ENCODE measurements around the gene MYO10.
"Not testable (repeated sequence)": the region's sequence is repeated elsewhere in the genome, so short reads cannot be mapped to it uniquely, and the experiment has no call there.

The MYO10 gene

DNA sequence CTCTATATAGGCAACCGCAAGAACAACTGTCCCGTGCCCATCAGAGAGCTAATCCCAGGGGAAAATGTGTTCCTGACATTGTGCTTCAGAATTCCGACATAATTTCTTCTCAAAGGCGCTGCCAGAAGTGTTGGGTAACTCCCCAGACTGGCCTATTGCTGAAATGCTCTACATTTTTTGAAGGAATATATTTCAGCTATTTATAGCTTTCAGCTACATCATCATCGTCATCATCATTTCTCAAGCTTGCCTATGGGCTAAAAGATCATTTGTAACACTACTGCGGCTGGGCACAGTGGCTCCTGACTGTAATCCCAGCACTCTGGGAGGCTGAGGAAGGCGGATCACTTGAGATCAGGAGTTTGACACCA lies 49.7 kb downstream of the MYO10 start:
- no peak for DNase-seq

DNA sequence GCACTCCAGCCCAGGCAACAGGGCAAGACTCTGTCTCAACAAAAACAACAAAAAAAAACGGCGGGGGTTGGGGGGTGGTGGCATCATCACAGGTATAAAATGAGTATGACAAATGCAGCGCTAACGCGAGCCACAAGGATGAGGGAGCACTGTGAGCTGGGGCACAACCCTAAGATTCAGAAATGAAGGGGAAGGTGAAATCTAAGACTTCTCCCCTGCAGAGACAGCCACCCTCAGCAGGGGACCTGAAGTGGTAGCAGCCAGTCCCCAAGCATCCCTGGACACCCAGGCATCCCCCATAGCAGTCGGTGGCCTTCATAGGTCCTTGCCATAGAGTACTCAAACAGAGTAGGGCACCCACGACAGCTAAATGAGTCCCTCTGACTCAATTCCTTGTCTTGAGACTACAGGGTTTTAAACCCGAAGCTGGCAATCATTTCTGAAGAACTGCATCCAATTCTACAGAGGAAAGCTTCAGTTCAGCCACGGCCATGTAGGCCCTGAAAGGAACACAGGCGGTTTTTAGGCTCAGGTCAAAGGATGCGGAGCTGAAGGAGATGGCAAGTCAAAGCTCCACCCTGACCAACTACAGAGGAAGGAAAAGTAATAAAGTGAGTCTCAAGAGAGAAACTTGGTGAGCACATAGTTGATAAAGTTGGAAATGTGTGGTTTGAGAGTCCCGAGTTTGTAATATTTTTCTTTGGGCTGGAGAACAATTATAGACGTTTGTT lies 50.3 kb downstream of the MYO10 start:
- DNase-seq, result no peak

DNA sequence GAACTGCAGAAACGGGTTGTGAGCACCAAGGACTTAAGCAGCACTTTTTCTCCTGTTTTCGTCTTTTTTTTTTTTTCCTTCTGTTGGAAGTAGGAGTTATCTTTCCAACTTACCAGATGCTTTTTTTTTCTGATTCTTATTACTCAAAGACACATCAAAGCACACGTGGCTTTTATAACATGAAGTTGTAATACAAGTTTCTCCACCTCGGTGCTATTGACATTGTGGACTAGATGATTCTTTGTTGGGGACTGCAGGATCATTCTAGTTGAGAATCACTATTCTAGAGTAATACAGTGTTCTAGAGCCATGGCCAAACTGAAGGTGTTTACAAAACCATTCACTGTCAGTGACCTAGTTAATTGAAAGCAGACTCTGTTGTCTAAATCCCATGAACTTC lies 51.5 kb downstream of the MYO10 start:
- no peak for DNase-seq

DNA sequence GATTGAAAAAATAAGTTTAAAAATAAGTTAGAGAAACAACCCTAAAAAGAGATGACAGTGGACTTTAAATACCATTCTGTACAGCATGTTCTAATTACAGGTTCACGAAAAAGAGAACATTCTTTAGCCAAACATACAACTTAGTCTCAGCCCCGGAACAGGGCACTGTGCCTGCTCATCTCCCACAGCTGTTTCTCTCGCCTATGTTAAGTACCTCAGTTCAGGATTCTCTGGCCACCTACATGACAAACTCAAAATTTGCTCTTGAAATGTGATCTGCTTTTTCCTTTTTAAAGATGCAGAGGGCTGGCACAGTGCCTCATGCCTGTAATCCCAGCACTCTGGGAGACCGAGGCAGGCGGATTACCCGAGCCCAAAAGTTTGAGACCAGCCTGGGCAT lies 52.3 kb downstream of the MYO10 start:
- no peak for DNase-seq

- DNase-seq, result no peak
Measured at GRCh38 chr5:16883176-16883575, 52.9 kb downstream of the MYO10 start.

GRCh38 chr5:16881251-16881650 lies 54.8 kb downstream of the MYO10 start:
- no peak for DNase-seq

DNA sequence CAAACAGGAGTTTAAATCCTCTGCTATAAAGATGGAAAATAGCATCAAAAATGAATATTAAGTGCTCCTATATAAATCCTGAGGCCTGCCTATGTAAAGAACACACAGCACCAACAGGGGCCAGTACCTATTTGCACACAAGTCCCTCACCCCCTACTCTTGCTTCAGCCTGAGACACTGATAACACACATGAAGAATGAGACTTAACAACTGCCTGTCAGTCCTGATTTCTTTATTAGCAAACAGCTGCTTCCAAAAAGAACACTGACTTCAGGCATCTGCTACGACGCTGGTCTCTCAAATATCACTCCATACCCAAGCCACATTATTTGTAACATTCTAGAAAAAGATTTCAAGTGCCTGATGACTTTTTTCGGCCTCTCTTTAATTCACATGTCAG lies 55.5 kb downstream of the MYO10 start:
- no peak for DNase-seq

DNA sequence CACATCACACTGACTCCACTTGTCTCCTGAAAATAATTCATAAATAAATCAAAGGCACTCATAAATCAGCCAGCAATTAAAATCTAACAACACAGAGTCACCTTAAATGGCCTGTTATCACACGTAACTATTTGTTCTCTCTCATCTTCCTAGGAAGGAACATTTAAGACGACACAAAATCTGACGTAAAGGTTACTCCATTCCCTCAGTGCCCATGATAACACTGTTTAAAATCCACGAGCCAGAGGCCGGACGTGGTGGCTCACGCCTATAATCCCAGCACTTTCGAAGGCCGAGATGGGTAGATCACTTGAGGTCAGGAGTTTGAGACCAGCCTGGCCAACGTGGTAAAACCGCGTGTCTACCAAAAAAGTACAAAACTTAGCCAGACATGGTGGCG lies 56.4 kb downstream of the MYO10 start:
- DNase-seq, result no peak

DNA sequence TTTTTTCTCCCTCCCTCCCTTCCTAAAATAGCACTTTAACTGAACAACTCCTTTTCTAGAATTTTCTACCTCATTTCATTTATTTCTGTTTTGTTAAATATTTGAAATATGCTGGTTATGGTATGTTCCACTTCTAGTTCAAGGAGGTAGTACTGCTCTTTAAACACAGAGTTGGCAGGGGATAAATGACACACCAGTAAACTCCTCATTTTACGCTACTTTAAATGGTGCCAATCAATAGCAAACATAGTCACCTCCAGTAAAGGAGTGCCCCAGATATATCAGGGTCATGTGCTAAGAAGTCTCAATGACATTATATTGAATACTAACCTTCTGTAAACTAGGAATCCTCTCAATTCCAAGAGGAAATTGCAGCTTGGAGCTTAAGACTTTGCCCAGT lies 56.9 kb downstream of the MYO10 start:
- no peak for DNase-seq

GRCh38 chr5:16877267-16877935 lies 58.7 kb downstream of the MYO10 start:
- no peak for DNase-seq

DNA sequence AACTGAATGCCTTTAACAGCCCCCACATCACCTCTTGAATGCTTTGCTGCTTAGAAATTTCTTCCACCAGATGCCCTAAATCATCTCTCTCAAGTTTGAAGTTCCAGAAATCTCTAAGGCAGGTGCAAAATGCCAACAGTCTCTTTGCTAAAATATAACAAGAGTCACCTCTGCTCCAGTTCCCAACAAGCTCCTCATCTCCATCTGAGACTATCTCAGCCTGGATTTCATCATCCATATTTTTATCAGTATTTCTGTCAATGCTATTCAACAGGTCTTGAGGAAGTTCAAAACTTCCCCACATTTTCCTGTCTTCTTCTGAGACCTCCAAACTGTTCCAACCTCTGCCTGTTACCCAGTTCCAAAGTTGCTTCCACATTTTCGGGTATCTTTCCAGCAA lies 61.7 kb downstream of the MYO10 start:
- DNase-seq, result not testable (repeated sequence)

DNA sequence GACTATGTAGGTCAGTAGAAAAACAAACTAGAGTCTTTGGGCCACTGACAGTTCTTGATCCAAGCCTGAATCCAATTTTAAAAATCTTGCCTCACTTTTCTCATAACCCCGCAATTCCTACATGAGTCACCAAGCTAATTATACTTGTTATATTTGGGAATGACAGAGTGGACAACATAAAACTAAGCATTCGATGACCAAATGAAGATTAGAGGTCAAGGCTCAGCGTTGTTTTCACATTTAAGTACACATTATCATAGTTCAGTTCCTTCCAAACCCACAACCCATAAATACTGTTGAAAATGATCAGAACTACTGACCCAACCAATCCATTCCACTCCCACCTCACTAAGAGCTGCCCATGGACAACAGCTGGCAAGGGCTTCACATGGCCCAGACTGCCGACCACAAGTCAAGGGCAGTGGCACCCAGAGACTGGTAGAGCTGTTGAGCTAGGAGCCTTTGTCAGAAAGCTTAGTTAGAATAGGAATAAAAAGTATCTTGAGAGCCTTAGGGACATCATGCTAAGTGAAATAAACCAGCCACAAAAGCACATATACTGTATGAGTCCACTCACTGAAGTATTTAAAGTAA lies 64.2 kb downstream of the MYO10 start:
- no peak for DNase-seq

DNA sequence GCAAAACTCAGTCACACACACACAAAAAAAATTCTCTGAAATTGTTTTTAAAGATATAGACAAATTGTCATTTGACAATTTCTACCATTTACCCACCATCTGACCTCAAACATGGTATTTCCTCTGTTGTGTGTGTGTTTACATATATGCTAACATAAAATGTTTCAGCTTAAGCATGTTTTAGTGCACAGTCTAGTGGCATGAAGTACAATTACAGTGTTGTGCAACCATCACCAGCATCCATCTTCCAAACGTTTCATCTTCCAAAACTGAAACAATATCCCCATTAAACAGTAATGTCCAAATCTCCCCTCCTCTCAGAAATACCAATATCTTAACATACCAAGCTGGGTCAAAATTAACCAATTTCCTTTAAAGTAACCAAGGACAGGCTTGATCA lies 65.2 kb downstream of the MYO10 start:
- DNase-seq, result no peak

- DNase-seq, result no peak
Measured at GRCh38 chr5:16869821-16870796, 66.0 kb downstream of the MYO10 start.

- no peak for DNase-seq
Measured at GRCh38 chr5:16867577-16867953, 68.5 kb downstream of the MYO10 start.

- no peak for DNase-seq
Measured at GRCh38 chr5:16866795-16867576, 69.1 kb downstream of the MYO10 start.

- DNase-seq, result no peak
Measured at GRCh38 chr5:16866273-16866672, 69.8 kb downstream of the MYO10 start.

- no peak for DNase-seq
Measured at GRCh38 chr5:16865151-16865550, 70.9 kb downstream of the MYO10 start.

DNA sequence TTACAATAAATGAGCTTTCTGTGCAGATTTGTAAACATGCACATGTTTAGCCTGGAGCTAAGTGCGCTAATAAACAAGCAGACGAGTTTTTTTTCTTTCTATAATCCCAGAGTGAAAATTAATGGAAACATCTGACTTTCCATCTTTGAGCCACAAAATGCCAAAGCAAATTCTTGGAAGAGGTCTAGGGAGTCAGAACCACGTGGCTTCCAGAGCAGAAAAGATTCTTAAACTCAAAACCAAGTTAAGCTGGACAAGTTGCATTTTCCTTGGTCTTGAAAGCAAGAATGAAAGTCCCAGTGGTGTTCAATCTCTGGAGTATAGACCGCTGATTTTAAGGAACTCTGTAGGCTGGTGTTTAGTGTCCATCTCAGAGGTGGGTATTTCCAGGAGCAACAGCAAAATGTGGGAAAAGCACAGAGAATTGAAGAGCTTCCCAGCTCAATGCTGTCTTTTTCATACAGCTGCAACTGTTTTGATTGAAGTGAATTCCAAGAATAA lies 71.4 kb downstream of the MYO10 start:
- no peak for DNase-seq

- no peak for DNase-seq
Measured at GRCh38 chr5:16863469-16863946, 72.6 kb downstream of the MYO10 start.

- no peak for DNase-seq
Measured at GRCh38 chr5:16862777-16863176, 73.3 kb downstream of the MYO10 start.

DNA sequence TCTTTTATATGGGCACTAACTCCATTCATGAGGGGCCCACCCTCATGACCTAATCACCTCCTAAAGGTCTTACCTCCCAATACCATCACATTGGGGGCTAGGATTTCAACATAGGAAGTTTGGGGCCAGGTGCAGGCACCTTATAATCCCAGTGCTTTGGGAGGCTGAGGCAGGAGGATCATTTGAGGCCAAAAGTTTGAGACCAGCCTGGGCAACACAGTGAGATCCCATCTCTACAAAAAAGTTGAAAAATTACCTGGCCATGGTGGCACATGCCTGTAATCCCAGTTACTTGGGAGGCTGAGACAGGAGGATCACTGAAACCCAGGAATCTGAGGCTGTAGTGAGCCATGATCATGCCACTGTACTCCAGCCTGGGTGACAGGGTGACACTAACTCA lies 76.7 kb downstream of the MYO10 start:
- no peak for DNase-seq
